CD1c-positive myeloid dendritic cell (primary cell): ENCODE data around the gene TMEM117.

ENCODE experiments used
- DNase-seq: peaks from one replicate; pipeline ENCODE4 v3.0.0-alpha.2; 2016; ENCODE audit errors: extremely low spot score

Gene TMEM117

DNA sequence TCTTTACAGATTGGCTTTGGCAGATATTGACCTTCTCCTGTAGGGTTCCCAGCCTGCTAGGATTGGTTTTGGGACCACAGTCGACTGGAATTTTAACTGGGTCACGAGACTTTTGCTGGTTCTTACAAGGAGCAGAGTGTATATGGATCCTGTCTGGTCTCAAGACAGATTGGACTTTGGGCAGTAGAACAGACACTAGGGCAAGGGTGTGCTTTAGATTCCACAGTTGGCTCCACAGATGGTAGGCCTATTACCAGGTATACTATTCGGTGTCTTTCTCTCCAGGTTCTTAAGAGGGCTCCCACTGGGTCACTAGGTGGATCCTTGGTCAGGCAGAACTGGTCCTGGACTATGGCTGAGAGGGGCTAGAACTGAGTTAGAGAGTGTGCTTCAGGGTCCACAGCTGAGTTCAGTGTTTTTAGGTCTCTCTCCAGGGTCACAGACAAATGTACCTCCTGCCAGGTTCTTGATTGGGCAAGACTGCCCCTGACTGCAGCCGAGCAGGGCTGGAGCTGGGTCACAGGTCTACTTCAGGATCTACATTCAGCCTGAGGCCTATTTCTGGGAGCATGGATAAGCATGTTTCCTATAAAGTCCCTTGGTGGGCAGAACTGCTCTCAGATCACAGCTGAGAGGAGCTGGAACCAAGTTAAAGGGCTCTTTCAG, 460.2 kb downstream of the TMEM117 start:
- DNase-seq: no peak

DNA sequence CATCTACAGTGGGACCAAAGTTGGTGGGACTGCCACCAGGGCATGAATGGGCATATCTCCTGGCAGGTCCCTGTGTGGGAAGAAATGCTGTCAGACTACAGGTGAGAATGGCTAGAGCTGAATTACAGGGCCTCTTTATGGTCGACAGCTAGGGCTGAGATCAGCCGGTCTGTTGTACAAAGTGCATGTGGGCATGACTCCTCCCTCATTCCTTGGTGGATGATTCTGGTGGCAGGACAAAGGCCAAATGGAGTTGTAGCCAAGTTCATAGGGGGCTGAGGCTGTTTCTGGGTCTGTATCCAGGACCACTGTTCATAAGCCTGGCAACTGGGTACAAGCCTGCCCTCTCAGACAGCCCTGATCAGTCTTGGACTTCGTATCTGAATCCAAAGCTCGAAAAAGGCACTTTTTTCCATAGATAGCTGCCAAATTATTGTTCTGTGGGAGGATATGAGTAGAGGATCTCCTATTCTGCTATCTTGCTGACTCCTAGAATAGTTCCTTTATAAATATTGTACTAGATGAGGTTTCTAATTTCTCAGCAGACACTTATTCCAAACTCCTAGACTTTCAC, 460.8 kb downstream of the TMEM117 start:
- no peak for DNase-seq

- DNase-seq: no peak
Observed at GRCh38 chr12:44299524-44299923, 463.6 kb downstream of the TMEM117 start.

GRCh38 chr12:44307506-44308168, 471.8 kb downstream of the TMEM117 start:
- no peak for DNase-seq

GRCh38 chr12:44313188-44313587, 477.3 kb downstream of the TMEM117 start:
- DNase-seq: no peak

GRCh38 chr12:44314007-44314500, 478.2 kb downstream of the TMEM117 start:
- no peak for DNase-seq

DNA sequence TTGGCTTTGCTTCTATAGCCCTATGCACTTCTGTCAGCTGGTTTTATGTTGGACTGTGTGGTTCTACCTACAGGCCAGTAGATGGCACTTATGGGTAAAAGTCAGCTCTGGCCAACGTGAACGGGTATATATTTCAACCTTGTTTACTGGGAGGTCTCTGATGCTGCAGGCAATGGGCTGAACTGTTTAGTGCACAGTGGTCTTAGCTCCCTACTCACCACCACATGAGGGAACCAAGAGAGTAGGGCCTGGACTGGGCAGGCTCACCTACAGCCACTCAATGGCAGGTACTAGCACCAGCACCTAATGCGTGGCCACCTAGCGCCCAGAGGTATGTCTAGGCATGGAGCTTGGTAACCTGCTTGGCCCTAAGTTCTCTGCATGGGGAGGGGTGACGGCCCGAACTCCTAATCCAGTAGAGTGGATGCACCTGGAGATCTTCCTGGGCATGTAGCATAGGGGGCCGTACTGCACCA, 481.8 kb downstream of the TMEM117 start:
- no peak for DNase-seq

DNA sequence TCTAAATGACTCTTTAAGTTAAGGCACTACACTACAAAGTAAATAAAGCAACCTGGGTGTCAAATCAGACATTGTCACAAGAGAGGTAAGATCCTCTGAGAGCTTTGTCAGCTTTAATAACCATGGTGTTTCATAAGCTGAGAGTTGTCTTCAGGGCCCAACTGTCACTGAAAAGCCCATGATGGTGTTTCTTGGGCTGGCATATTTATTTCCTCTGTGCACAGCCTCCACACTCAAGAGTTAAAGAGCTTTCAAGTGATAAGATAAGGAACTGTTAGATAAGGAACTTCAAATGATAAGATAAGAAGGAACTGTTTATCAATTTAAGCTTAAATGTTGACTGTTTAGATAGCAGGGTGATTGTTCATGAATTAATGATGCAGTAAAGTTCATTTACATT, 495.4 kb downstream of the TMEM117 start:
- DNase-seq: no peak

GRCh38 chr12:44334347-44334746, 498.5 kb downstream of the TMEM117 start:
- no peak for DNase-seq

- no peak for DNase-seq
Observed at GRCh38 chr12:44335030-44335429, 499.1 kb downstream of the TMEM117 start.

DNA sequence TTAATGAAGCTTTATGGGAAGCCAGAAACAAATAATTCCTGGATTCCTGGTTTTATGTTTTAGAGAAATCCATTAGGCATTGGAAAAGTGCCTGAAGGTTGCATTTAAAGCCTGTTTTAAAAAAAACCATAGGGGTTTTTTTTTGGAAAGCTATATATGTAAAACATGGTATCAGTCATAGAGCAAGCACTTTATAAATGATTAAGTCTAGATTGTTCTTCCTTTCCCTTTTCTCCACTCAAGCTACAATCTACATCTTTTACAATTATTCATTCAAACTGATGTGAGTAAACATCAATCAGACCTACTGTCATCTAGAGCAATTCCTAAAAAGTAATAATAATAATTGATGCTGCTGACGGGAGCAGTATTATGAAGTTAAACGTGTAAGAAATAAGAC, 500.7 kb downstream of the TMEM117 start:
- DNase-seq: no peak

GRCh38 chr12:44342371-44342770, 506.5 kb downstream of the TMEM117 start:
- no peak for DNase-seq

DNA sequence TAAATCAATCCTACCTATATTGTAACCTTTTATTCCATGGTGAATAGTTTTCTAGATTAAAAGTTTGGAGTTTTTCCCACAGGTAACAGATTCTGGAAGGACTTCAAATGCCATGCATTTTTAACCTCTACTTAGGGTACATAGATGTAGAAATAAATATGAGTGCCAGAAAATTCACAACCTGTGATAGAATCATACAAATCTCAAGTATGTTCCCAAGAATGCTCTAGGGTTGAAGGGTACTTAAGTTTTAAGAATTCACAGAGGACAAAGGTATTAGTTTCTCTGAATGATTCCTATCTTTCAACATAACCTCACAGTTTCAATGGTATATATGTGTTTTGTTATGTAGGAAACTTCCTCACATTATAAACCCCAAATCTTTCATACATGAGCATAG, 511.3 kb downstream of the TMEM117 start:
- no peak for DNase-seq

DNA sequence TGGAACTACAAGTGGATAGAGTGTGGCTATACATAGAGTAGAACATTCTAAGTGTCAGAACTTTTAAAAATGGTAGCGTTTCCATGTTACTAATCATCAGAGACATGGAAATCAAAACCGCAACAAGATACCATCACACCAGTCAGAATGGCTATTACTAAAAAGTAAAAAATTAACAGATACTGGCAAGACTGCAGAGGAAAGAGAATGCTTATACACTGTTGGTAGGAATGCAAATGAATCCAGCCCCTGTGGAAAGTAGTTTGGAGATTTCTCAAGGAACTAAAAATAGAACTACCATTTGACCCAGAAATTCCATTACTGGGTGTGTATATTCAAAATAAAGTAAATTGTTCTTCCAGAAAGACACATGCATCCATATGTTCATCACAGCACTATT, 521.6 kb downstream of the TMEM117 start:
- DNase-seq: no peak

- no peak for DNase-seq
Observed at GRCh38 chr12:44358636-44359035, 522.8 kb downstream of the TMEM117 start.

DNA sequence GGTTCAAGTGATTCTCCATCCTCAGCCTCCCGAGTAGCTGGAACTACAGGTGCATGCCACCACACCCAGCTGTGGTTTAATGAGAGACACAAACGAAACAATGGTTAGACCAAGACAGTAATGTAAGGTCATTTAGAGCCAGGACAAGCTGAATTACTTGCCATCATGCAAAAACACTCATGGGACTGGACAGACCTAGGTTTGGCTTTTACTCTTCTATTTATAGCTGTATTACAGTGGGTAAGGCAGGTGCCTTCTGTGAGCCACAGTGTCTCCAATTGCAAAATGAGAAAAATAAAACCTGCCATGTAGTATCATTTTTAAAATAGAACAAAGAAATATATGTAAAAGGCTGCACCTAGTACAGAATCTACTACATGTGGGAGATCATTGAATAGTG, 527.1 kb downstream of the TMEM117 start:
- DNase-seq: no peak

DNA sequence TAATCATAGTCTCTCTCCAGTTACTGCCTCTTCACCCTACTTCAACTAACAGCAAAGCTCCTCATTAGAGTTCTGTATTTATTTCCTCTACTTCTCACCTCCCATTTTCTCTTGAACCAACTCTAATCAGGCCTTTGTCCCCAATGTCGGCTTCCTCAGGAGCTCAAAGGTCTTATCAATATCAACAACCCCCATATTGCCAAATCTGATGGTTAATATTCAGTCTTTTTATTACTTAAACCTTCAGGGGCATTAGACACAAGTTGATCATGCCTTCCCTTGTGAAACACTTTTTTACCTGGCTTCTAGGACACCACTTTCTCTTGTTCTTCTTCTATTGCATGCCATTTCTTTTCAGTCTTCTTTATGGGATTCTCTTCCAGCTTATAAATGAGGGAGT, 531.3 kb downstream of the TMEM117 start:
- DNase-seq: no peak

DNA sequence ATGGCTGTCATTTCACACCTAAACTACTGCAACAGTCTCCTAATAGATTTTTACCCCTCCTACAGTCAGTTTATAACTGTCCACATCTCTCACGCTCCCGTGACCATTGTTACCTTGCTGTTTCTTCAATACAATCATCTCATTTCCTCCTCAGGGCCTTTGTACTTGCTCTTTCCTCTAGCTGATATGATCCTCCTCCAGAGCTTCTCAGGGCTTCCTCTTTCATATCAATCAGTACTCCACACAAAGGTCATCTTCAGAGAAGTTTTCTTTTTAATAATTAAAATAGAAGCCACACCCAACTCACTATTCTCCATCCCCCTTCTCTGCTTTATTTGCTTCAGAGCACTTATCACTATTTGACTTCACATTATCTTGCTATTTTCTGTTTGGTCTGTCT, 532.0 kb downstream of the TMEM117 start:
- no peak for DNase-seq

DNA sequence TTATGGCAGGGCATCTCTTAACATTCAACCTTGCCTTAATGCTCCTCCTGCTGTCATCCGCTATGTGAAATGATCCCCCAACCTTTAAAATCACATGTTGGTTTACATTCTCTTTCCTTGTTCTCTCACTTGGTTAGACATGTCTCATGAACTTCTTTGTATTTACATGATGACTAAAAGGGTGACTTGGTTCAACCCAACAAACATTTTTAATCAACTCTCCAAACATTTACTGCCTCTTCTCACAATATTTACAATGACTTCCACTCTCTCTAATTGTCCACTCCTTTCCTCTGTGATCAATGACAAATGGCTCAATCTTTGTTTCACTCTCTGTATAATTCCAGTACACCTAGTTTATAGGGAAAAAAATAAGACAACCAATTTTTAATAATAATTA, 534.1 kb downstream of the TMEM117 start:
- no peak for DNase-seq

GRCh38 chr12:44370982-44371381, 535.1 kb downstream of the TMEM117 start:
- DNase-seq: no peak

GRCh38 chr12:44372259-44372658, 536.4 kb downstream of the TMEM117 start:
- no peak for DNase-seq

GRCh38 chr12:44375694-44376093, 539.8 kb downstream of the TMEM117 start:
- DNase-seq: no peak
